ENCODE results near the gene SLC38A10.

SLC38A10 gene

DNA sequence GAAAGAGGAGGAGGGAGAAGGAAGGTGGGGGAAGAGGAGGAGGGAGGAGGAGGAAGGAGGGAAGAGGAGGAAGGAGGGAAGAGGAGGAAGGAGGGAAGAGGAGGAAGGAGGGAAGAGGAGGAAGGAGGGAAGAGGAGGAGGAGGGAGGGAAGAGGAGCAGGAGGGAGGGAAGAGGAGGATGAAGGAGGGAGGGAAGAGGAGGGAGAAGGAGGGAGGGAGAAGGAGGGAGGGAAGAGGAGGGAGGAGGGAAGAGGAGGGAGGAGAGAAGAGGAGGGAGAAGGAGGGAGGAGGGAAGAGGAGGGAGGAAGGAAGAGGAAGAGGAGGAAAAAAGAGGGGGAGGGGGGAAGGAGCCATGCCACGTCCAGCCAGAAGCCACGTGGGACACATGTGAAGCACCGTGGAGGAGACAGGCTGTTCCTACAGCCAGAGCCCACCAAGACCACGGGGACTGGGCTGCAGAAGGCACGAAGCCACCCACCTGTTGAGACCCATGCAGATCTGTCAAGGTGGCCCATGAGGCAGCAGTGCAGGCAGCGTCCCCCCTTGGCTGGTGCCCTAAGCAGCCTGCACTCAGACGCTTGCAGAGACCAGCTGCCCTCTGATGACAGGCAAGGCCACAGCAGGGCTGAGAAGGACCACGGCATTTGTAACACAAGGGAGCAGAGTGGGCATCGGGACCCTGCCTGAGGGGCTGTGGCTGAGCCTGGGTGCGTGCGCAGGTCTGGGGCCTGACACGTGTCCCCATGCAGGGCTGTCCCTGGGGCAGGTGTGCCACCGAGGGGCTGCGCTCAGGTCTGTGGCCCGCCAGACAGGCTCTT, 45.7 kb downstream of the SLC38A10 start:
- Histone ChIP-seq H3K36me3 (peaks cover 23% of the 10 kb centered on the region), H3K27ac (no peak overlapping the region), H3K27me3 (ENCODE audit: insufficient read depth, low read depth, severe bottlenecking) (no peaks in the 10 kb centered on the region), H3K9me3 (ENCODE audit: severe bottlenecking) (no peaks in the 10 kb centered on the region), H3K4me3 (ENCODE audit: low read depth, low read length) (no peak overlapping the region)
- DNase-seq = no peak
- TF ChIP-seq, protein P1, sequence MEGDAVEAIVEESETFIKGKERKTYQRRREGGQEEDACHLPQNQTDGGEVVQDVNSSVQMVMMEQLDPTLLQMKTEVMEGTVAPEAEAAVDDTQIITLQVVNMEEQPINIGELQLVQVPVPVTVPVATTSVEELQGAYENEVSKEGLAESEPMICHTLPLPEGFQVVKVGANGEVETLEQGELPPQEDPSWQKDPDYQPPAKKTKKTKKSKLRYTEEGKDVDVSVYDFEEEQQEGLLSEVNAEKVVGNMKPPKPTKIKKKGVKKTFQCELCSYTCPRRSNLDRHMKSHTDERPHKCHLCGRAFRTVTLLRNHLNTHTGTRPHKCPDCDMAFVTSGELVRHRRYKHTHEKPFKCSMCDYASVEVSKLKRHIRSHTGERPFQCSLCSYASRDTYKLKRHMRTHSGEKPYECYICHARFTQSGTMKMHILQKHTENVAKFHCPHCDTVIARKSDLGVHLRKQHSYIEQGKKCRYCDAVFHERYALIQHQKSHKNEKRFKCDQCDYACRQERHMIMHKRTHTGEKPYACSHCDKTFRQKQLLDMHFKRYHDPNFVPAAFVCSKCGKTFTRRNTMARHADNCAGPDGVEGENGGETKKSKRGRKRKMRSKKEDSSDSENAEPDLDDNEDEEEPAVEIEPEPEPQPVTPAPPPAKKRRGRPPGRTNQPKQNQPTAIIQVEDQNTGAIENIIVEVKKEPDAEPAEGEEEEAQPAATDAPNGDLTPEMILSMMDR (IDR thresholded peaks at IDR 0.05; ENCODE audit: low read depth, low read length) = no peak

DNA sequence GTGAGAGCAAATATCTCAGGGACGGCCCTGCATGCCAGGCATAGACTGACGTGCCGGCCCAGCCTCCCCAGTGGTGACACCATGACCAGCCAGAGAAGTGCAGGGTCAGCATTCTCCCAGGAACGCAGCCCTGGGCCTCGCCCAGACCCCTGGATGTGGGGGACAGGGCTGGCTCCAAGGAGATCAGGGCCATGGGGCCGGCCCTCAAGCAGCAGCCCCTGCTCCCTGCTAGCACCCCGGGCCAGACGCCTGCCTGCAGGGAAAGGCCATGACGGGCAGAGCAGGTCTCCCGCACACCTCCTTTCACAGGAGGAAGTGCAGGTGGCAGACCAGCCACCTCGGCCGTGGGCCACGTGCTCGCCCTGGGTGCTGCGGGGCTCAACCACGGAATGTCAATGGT, 46.5 kb downstream of the SLC38A10 start:
- Histone ChIP-seq H3K27me3 (ENCODE audit: insufficient read depth, low read depth, severe bottlenecking) (no peaks in the 10 kb centered on the region), H3K4me3 (ENCODE audit: low read depth, low read length) (no peak overlapping the region), H3K9me3 (ENCODE audit: severe bottlenecking) (no peaks in the 10 kb centered on the region), H3K36me3 (peaks cover 25% of the 10 kb centered on the region), H3K27ac (no peak overlapping the region)
- DNase-seq = no peak
- TF ChIP-seq, protein P1 (IDR thresholded peaks at IDR 0.05; ENCODE audit: low read depth, low read length) = no peak

GRCh38 chr17:81247339-81247990, 47.6 kb downstream of the SLC38A10 start:
- Histone ChIP-seq H3K27me3 (ENCODE audit: insufficient read depth, low read depth, severe bottlenecking) (no peaks in the 10 kb centered on the region), H3K36me3 (peaks cover 25% of the 10 kb centered on the region), H3K4me3 (ENCODE audit: low read depth, low read length) (no peak overlapping the region), H3K27ac (no peak overlapping the region), H3K9me3 (ENCODE audit: severe bottlenecking) (no peaks in the 10 kb centered on the region)
- TF ChIP-seq, protein P1 (IDR thresholded peaks at IDR 0.05; ENCODE audit: low read depth, low read length) = no peak
- DNase-seq = no peak

GRCh38 chr17:81246679-81247338, 48.3 kb downstream of the SLC38A10 start:
- Histone ChIP-seq H3K27me3 (ENCODE audit: insufficient read depth, low read depth, severe bottlenecking) (no peaks in the 10 kb centered on the region), H3K9me3 (ENCODE audit: severe bottlenecking) (no peaks in the 10 kb centered on the region), H3K36me3 (peaks cover 25% of the 10 kb centered on the region), H3K4me3 (ENCODE audit: low read depth, low read length) (no peak overlapping the region), H3K27ac (no peak overlapping the region)
- TF ChIP-seq, protein P1 (IDR thresholded peaks at IDR 0.05; ENCODE audit: low read depth, low read length) = no peak
- no peak for DNase-seq

DNA sequence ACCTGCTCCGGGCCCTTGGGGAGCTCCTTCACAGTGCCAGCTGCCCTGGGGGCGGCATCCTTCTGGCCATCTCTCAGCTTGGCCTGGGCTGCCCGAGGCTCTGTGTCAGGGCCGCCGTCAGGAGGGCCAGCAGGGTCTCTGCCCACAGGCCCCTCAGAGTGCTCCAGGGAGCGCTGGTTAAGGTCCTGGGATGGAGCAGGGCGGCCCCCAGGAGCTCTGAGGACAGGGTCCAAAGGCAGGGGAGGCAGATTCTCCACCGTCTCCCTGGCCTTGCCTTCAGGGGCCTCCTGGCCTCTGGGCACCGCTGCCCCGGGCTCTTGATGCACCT, 48.8 kb downstream of the SLC38A10 start:
- Histone ChIP-seq H3K4me3 (ENCODE audit: low read depth, low read length) (no peak overlapping the region), H3K36me3 (peaks cover 30% of the 10 kb centered on the region), H3K27ac (no peak overlapping the region), H3K27me3 (ENCODE audit: insufficient read depth, low read depth, severe bottlenecking) (no peaks in the 10 kb centered on the region), H3K9me3 (ENCODE audit: severe bottlenecking) (no peaks in the 10 kb centered on the region)
- TF ChIP-seq, protein P1 (IDR thresholded peaks at IDR 0.05; ENCODE audit: low read depth, low read length) = no peak
- no peak for DNase-seq

Measured in WERI-Rb-1 (cell line).